GM12875 (cell line): ENCODE results near the gene ZC3HAV1.

Experiments used
- H3K4me3 ChIP-seq: one replicate; pipeline ENCODE4 v1.5.1; 2011; ENCODE audit warnings: low read depth, low read length, control low read depth
- TF ChIP-seq, protein P1 (sequence below): IDR thresholded peaks from 2 replicates; pipeline ENCODE4 v1.5.1; 2011; ENCODE audit warnings: low read depth, mild to moderate bottlenecking, control low read depth, inconsistent platforms, low read length, moderate library complexity, borderline replicate concordance; ENCODE audit not compliant: insufficient read depth

The ZC3HAV1 gene

GRCh38 chr7:139075871-139076686 is 33.4 kb downstream of the ZC3HAV1 start:
- TF ChIP-seq, protein P1, sequence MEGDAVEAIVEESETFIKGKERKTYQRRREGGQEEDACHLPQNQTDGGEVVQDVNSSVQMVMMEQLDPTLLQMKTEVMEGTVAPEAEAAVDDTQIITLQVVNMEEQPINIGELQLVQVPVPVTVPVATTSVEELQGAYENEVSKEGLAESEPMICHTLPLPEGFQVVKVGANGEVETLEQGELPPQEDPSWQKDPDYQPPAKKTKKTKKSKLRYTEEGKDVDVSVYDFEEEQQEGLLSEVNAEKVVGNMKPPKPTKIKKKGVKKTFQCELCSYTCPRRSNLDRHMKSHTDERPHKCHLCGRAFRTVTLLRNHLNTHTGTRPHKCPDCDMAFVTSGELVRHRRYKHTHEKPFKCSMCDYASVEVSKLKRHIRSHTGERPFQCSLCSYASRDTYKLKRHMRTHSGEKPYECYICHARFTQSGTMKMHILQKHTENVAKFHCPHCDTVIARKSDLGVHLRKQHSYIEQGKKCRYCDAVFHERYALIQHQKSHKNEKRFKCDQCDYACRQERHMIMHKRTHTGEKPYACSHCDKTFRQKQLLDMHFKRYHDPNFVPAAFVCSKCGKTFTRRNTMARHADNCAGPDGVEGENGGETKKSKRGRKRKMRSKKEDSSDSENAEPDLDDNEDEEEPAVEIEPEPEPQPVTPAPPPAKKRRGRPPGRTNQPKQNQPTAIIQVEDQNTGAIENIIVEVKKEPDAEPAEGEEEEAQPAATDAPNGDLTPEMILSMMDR = no peak

GRCh38 chr7:139075031-139075652 is 34.4 kb downstream of the ZC3HAV1 start:
- TF ChIP-seq, protein P1 = peak; percentile 63; the same call in 1 of the 2 replicates
- no peak overlapping the region for H3K4me3 ChIP-seq

More at GRCh38 chr7:139075871-139076686, 33.4 kb downstream of the ZC3HAV1 start:
- H3K4me3 ChIP-seq = no peak overlapping the region

GRCh38 chr7:139072796-139073195 is 36.7 kb downstream of the ZC3HAV1 start:
- TF ChIP-seq, protein P1 = no peak
- H3K4me3 ChIP-seq = no peak overlapping the region

GRCh38 chr7:139071680-139072079 is 37.8 kb downstream of the ZC3HAV1 start:
- H3K4me3 ChIP-seq = no peak overlapping the region
- TF ChIP-seq, protein P1 = no peak

GRCh38 chr7:139068544-139069399 is 40.7 kb downstream of the ZC3HAV1 start:
- TF ChIP-seq, protein P1 = no peak
- H3K4me3 ChIP-seq = no peak overlapping the region

DNA sequence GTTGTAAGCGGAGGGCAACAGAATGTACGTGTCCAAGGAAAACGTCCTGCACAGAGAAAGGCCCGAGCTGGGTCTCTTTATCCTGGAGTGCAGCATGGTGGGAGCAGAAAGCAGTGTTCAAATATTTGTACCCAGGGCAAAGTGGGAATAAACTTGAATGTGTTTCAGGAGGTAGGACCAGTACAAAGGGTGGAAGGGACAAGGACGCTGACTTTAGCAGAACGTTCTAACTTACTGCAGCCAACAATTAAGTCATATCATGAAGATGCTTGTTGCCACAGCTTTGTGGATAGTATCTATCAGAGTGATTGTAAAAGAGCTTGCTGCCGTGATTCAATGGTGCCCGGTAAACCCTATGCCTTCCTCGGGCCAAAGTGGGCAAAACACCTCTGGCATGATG is 43.2 kb downstream of the ZC3HAV1 start:
- no peak overlapping the region for H3K4me3 ChIP-seq
- TF ChIP-seq, protein P1 = no peak
